ENCODE results near the gene CBS.
"Not testable (repeated sequence)": the region's sequence is repeated elsewhere in the genome, so short reads cannot be mapped to it uniquely, and the experiment has no call there.

Gene CBS

GRCh38 chr21:43075170-43076022, at the start of gene CBS:
CBS (minus strand) TSS chr21:43075835; CDS start chr21:43072193, 3,642 bp downstream.
- H3K4me3 ChIP-seq (ENCODE audit: low read depth, low read length); DNase-seq (ENCODE audit: low read depth): not testable (repeated sequence)

GRCh38 chr21:43115956-43116355, 40.3 kb upstream of the CBS start:
- DNase-seq (ENCODE audit: low read depth); H3K4me3 ChIP-seq (ENCODE audit: low read depth, low read length): not testable (repeated sequence)

DNA sequence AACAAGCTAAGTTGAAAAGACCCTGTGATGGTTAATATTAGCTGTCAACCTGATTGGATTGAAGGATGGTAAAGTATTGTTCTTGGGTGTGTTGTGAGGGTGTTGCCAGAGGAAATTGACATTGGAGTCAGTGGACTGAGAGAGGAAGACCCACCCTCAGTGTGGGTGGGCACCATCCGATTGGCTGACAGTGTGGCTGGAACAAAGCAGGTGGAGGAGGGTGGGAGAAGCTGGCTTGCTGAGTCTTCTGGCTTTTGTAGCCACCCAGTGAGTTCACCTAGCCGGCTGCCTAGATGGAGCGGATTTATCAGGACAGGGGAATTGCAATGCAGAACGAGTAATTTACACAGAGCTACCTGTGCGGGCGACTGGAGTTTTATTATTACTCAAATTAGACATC, 38.8 kb upstream of the CBS start:
- not testable (repeated sequence) for DNase-seq (ENCODE audit: low read depth); H3K4me3 ChIP-seq (ENCODE audit: low read depth, low read length)

DNA sequence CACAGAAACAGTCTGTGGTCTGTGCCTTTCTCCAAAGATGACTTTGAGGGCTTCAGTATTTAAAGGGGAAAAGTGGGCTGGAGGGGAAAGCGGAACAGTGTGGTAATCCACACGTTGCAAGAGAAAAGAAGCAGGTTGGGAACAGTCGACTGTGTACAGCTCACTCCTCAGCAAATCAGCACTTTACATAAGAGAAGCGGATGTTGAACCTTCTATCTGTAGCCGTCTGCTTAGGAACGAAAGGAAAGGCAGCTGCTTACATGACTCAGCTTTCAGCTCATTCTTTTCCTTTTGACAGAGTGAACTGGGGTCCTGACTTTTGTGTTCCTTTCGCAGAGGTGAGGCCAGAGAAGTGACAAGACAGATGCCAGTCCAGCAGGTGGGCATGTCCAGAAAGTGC, 33.4 kb upstream of the CBS start:
- H3K4me3 ChIP-seq (ENCODE audit: low read depth, low read length); DNase-seq (ENCODE audit: low read depth): not testable (repeated sequence)

DNA sequence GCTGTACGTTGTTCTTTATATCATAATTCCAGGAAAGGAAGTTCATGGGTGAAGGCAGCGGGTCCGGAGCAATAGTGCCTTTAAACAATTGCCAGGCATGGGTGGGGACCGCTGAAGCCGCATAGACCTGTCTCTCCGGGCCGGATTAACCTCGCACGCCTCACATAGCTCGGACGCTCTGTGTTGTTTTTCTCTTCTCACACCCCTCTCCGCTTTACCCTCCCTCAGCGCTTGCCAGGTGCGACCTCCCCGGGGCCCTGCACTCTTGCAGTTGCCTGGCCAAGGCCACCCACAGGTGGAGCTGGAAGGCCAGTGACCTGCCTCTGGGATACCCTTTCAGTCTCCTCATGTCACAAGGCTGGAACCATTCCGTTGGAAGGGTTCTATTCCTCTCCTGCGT, 32.5 kb upstream of the CBS start:
- DNase-seq (ENCODE audit: low read depth); H3K4me3 ChIP-seq (ENCODE audit: low read depth, low read length): not testable (repeated sequence)

DNA sequence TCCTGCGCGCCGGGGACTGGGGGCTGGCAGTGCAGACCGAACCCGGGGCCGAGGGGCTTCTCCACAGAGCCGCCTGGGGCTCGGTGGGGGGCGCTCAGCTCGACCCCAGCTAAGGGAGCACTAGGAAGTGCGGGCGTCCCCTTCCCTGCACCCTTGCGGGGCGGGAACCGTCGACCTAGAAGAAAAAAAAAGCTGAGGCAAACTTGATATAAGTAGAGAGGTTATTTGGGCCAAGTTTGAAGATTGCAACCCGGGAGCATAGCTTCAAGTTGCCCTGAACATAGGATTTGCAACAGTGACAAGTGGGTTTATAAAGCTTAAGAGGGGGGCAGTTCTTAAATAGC, 32.1 kb upstream of the CBS start:
- H3K4me3 ChIP-seq (ENCODE audit: low read depth, low read length); DNase-seq (ENCODE audit: low read depth): not testable (repeated sequence)

- not testable (repeated sequence) for DNase-seq (ENCODE audit: low read depth)
- peak within 1 kb of the TSS; percentile 59 for H3K4me3 ChIP-seq (ENCODE audit: low read depth, low read length)
Measured at GRCh38 chr21:43106965-43107793, 31.5 kb upstream of the CBS start, which contains the start of gene U2AF1. U2AF1 (minus strand) TSS chr21:43107570; CDS start chr21:43107494, 76 bp downstream.

- not testable (repeated sequence) for DNase-seq (ENCODE audit: low read depth); H3K4me3 ChIP-seq (ENCODE audit: low read depth, low read length)
Measured at GRCh38 chr21:43104642-43105041, 29.0 kb upstream of the CBS start.

DNA sequence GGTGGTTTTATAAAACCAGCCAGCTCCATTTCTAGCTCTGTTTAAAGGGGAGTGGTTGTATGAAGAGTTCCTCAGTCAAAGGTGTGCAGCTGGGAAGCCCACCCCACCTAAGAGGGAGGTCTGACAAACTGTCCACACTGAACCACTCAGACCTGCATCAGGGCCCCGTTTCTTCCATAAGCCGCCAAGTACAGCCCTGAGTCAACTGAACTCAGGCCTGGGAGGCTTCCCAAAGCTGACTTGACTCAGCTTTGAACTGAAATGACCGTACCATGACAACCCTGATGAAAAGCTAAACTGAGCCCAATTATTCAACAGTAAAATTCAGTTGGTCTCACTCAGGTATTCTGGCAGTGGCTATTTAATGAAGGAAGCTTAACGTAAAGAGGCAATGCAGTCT, 26.6 kb upstream of the CBS start:
- H3K4me3 ChIP-seq (ENCODE audit: low read depth, low read length); DNase-seq (ENCODE audit: low read depth): not testable (repeated sequence)

DNA sequence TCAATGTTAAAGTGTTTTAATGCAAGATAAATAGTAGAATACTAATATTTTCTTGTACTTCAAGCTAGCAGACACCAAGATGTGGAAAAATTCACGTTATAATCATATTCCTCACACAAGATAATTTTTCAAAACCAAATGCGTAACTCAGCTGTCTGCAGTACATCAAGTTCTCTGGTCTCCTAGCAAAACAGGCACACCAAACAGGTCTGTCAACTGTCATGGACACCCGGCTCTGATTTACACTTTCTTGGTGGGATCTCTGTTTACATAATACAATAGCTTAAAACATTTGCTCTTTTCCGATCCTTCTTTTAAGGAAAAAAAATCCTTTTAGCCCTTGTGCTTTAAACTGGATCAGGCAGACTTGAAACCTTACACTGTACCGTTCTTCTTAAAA, 26.0 kb upstream of the CBS start:
- not testable (repeated sequence) for H3K4me3 ChIP-seq (ENCODE audit: low read depth, low read length); DNase-seq (ENCODE audit: low read depth)

GRCh38 chr21:43101000-43101399, 25.4 kb upstream of the CBS start:
- not testable (repeated sequence) for DNase-seq (ENCODE audit: low read depth); H3K4me3 ChIP-seq (ENCODE audit: low read depth, low read length)

DNA sequence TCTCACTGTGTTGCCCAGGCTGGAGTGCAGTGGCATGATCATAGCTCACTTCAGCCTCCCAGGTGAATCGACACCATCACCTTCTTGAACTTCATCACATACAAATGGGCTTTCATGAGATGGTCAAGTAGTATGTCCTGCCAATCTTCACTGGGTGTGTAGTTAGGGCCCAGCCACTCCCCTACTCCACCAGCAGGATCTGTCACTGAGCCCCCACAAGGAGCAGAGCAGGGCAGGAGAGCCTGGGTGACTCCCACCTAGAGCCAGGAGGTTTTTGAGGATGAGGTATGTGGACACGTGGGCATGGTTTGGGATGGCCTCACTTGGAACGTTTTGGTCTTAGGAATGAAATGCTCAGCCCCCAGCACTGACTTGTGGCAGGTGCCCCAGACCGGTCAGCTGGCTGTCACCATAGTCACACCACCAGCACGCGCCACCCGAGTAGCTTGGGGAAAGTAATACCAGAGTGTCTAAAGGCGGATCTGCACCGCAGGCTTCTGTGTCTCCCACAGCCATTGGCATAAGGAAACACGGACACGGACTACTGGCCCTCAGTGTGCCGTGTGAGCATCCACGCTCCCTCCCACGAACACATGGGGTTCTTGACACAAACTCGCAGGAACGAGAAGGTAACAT, 16.5 kb upstream of the CBS start:
- not testable (repeated sequence) for H3K4me3 ChIP-seq (ENCODE audit: low read depth, low read length); DNase-seq (ENCODE audit: low read depth)

GRCh38 chr21:43090947-43091346, 15.3 kb upstream of the CBS start:
- H3K4me3 ChIP-seq (ENCODE audit: low read depth, low read length); DNase-seq (ENCODE audit: low read depth): not testable (repeated sequence)

DNA sequence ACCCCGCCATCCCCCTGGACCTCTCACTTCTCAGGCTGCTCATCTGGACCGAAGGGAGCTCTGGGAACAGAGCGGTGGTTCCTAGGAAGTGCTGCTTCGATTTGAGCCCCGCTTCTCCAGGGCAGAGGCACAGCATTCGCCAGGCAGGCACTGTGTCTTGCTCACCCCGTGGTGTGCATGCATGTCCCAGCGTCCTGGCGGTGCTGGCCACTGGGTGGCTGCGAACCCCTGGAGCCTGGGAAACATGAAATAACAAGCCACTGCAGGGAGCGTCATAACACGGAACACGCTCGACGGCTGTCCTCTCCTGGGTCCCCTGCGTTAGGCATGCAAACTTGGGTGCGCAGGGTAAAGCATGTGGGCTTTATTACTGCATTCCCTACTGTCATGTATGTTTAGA, 13.8 kb upstream of the CBS start:
- H3K4me3 ChIP-seq (ENCODE audit: low read depth, low read length); DNase-seq (ENCODE audit: low read depth): not testable (repeated sequence)

- H3K4me3 ChIP-seq (ENCODE audit: low read depth, low read length); DNase-seq (ENCODE audit: low read depth): not testable (repeated sequence)
Measured at GRCh38 chr21:43082587-43083300, 7.1 kb upstream of the CBS start.

DNA sequence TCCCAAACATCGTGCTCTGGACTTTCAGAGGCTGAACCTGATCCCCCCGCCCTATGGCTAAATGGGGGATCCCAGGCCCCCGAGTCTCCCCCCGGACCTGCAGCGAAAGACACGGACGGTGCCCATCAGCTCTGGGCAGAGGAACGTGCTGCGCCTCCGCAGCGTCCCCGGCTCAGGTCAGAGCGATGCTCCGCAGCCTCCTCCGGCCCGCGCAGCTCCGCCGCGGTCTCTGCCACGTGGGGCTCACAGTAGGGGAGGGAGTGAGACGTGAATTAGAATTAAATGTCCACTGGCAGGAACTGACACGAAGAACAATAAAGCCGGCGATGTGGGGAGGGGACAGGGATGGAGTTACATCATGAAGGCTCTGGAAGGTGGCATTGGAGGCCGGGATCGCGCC, 1.0 kb upstream of the CBS start:
- H3K4me3 ChIP-seq (ENCODE audit: low read depth, low read length); DNase-seq (ENCODE audit: low read depth): not testable (repeated sequence)

- DNase-seq (ENCODE audit: low read depth); H3K4me3 ChIP-seq (ENCODE audit: low read depth, low read length): not testable (repeated sequence)
Measured at GRCh38 chr21:43076023-43076637, 495 bp upstream of the CBS start.

GRCh38 chr21:43074401-43075169, 1.1 kb downstream of the CBS start:
- not testable (repeated sequence) for DNase-seq (ENCODE audit: low read depth); H3K4me3 ChIP-seq (ENCODE audit: low read depth, low read length)

Data from choroid plexus epithelial cell (primary cell).